ENCODE data around the gene VWF.

DNA sequence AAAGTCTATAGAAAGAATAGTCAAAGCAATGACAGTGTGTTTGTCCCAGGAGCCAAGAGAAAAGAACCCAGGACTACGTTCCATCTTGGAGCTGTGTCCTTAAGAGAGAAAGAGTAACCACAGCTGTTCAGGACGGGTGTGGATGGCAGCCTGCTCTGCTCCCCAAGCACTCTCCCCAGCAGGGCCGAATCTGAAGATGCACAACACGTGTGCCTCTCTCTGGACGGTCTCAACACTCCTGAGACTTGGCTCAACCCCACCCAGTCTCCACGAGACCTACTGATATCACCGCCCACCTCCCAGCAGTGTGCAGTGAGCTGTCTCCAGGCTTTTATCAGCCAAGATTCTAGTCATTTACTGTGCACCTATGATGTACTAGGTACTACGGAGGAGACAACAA lies 152.1 kb downstream of the VWF start:
- TF ChIP-seq POLR2AphosphoS5 (IDR thresholded peaks at IDR 0.05) (no peak), EP300 (IDR thresholded peaks at IDR 0.05) (no peak), POLR2A (IDR thresholded peaks at IDR 0.05) (no peak)
- TF ChIP-seq, protein P1, sequence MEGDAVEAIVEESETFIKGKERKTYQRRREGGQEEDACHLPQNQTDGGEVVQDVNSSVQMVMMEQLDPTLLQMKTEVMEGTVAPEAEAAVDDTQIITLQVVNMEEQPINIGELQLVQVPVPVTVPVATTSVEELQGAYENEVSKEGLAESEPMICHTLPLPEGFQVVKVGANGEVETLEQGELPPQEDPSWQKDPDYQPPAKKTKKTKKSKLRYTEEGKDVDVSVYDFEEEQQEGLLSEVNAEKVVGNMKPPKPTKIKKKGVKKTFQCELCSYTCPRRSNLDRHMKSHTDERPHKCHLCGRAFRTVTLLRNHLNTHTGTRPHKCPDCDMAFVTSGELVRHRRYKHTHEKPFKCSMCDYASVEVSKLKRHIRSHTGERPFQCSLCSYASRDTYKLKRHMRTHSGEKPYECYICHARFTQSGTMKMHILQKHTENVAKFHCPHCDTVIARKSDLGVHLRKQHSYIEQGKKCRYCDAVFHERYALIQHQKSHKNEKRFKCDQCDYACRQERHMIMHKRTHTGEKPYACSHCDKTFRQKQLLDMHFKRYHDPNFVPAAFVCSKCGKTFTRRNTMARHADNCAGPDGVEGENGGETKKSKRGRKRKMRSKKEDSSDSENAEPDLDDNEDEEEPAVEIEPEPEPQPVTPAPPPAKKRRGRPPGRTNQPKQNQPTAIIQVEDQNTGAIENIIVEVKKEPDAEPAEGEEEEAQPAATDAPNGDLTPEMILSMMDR (IDR thresholded peaks at IDR 0.05): no peak

All from upper lobe of left lung (tissue), 4 donors.